NCI-H2171 (cell line): ENCODE results near the gene CARD8.
"Not testable (repeated sequence)": the region's sequence is repeated elsewhere in the genome, so short reads cannot be mapped to it uniquely, and the experiment has no call there.

Source experiments
- DNase-seq: peaks from one replicate; lab custom pipeline; 2025; lab: John Stamatoyannopoulos, UW

CARD8 gene

DNA sequence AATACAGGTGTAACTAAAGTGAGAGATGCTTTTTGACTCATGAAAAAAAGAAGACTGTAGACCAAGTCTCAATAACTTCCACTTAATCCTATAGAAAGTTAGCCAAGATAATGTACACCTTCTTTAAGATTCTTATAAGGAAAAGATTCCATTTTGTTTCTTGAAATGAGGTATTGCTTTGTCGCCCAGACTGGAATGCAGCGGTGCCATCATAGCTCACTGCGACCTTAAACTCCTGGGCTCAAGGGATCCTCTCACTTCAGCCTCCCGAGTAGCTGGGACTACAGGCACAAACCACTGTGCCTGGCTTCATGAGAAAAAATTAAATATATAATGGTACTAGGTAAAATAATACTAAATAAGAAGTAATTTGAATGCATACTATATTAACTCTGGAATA is 3.3 kb upstream of the CARD8 start:
- DNase-seq, result not testable (repeated sequence)

DNA sequence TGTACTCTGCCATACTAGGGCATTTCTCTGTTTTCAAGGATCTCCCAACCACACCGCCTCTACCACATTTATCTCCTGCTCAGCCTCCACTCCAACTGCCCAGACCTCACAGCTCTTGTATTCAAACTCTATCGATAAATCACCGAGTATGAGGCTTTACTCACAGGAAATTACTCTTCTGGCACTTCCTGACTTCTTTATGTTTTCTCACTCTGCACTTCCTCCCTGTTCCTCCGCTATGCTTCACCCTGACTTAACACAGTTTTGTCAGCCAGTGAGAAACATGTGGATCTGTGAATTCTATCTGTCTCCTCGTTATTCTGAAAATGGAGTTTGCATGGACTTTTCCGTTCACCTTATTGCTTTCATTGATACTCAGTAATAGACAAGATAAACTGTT is 2.6 kb upstream of the CARD8 start:
- DNase-seq, result no peak

DNA sequence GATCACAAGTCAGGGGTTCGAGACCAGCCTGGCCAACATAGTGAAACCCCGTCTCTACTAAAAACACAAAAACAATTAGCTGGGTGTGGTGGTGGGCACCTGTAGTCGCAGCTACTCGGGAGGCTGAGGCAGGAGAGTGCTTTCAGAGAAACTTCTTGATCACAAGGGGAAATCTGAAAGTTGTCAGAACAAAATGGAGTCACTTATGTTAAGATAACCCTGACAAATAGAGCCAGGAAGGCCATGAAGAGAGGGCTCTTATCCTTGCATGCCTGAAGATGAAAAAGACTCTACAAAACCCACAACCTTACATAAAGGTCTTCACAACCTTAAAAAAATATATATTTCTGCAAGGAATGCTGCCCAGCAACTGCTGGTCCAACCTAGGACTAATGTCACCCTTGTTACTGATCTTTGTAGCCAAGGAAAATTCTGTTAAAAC is 1.2 kb downstream of the CARD8 start:
- no peak for DNase-seq

- no peak for DNase-seq
Measured at GRCh38 chr19:48253999-48254398, 1.7 kb downstream of the CARD8 start.

DNA sequence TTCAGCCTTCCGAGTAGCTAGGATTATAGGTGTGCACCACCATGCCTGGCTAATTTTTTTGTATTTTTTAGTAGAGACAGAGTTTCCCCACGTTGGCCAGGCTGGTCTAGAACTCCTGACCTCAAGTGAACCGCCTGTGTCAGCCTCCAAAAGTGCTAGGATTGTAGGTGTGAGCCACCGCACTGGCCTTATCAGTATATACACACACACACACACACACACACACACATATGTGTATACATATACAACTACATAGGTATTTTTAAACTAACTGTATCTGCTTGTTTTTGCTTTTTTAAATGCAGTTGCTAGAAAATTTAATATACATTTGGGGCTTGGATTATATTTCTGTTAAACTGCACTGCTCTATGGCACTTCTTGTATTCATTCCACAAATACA is 3.1 kb downstream of the CARD8 start:
- no peak for DNase-seq

DNA sequence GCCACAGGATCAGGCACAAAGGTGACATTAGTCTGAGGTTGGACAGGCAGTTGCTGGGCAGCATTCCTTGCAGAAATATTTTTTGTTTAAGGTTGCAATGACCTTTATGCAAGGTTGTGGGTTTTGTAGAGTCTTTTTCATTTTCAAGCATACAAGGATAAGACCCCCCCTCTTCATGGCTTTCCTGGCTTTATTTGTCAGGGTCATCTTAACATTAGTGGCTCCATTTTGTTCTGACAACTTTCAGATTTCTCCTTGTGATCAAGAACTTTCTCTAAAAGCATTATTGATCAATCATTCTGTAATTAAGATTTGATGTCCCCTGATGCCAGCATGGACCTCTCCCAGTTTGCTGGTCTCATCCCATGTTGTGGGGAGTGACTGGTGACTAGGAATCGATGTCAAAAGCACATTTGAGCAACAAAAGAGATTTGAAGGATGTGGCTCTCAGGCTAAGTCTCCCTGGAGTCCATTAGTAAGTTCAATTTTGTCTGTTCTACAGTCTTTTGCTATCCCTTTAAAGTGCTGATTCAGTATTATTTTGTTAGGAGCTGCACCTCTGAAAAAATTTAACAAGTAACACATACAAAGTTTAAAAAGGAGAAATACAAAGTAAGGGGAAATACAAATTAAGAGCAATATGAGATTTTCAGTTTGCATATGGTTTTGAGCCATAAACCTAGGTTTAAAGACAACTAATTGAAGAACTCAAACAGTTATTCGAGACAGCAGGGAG is 5.3 kb downstream of the CARD8 start:
- no peak for DNase-seq

DNA sequence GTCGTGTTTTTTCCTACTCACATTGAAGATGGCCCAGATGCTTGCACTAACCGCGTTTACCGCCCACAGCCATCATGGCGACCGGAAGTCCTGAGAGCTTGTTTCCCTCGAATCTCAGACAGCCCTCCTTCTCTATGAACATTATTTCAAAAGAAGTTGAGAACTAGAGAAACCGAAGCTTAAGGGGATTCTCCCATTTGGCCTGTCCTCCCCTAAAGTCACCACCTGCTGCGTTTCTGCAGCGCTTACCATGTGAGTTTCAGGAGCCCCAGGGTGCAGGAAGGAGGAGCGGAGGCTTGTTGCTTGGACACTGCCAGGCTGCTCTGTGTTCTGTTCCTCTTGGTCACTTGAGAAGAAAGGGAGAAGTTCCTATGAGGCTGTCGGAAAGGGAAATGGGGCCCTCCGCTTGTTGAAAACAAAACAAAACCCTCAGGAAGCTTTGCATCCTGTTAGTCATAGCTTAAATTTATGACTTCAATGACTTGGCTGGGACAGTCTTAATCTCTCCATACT is 6.2 kb downstream of the CARD8 start:
- DNase-seq, result no peak

DNA sequence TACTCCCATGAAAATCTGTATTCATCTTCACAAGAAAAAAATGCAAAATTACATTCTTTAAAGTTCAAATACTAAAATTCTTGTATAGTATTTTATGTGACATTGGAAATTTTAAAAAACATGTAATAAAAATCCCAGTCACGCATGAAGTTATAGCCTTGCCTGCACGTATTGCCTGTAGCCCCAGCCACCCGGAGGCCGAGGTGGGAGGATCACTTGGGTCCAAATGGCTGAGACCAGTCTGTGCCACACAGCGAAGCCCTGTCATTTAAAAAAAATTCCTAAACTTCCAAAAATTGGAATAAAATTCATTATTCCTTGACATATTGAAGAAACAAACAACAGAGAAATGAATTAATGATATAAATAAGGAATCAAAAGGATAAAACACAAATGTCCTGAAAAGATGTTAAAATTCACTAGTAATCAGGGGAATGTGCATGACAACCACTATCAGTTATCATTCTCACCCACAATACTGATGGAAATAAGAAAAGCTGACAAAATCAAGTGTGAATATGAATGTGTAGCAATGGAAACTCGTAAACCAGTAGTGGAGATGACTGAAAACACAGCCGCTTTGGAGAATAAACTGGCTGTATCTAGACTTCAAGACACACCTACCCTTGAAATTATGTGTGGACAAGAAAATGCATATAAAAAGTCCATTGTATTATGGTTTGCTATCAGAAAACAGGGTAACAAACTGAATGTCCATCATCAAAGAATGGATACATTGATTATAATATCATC is 7.5 kb downstream of the CARD8 start:
- no peak for DNase-seq

DNA sequence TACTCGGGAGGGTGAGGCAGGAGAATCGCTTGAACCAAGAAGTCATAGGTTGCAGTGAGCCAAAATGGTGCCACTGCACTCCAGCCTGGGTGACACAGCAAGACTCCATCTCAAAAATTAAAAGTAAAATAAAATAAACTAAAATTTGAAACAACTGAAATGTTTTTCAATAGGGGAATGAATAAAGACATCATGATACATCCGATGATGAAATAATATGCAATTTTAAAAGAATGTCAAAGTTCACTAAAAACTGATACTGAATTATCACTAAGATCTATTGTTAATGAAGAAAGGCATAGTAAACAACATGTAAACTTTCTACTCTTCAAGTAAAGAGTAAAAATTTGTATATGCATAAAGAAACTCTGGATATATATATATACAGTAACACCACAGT is 8.5 kb downstream of the CARD8 start:
- DNase-seq, result no peak

DNA sequence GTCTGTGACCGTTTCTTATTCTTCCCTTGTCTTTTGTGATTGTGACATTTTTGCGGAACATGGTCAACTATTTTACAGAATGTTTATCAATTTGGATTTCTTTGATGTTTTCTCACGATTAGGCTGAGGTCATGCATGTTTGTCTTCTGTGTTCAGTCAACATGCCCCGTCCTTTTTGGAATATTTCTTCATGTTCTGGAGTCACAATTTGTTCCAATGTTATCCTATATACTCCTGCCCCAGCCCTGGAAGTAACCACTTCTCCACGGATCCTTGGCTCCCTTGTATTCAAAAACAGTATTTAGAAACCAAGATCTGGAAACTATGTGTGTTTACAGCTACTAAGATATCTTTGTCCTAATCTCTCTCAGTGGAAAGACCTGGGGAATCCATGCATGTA is 9.6 kb downstream of the CARD8 start:
- no peak for DNase-seq

GRCh38 chr19:48244281-48244680 is 11.4 kb downstream of the CARD8 start:
- no peak for DNase-seq

DNA sequence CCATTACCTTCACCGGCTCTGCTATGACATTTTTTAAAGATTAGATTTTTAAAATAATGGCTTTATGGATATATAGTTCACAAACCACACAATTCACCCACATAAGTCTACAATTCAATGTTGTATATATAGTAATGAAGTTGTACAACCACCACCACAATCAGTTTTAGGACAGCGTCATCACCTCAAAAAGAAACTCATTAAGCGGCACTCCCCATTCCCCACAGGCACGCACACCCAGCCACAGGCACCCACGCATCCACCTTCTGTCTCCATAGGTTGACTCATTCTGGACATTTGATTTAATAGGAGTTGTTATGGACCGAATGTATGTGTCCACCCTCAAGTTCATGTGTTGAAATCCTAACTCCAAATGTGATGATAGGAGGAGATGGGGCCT is 13.9 kb downstream of the CARD8 start:
- not testable (repeated sequence) for DNase-seq

DNA sequence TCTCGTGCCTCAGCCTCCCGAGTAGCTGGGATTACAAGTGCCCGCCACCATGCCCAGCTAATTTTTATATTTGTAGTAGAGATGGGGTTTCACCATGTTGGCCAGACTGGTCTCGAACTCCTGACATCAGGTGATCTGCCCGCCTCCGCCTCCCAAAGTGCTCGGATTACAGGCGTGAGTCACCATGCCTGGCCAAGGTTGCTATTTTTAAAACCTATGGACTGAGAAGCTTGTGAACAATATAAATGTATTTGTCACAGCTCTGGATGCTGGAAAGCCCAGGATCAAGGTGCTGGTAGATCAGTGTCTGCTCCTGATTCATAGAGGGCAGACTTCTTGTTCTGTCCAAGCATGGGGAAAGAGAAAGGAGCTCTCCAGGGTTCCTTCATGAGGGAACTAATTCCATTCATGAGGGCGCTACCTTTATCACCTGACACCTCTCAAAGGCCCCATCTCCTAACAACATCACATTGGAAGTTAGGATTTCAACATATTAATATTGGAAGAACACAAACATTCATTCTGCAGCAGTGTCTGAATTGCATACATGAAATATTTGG is 16.1 kb downstream of the CARD8 start:
- no peak for DNase-seq

GRCh38 chr19:48239120-48239519 is 16.6 kb downstream of the CARD8 start:
- DNase-seq, result no peak

GRCh38 chr19:48237057-48237456 is 18.7 kb downstream of the CARD8 start:
- no peak for DNase-seq

DNA sequence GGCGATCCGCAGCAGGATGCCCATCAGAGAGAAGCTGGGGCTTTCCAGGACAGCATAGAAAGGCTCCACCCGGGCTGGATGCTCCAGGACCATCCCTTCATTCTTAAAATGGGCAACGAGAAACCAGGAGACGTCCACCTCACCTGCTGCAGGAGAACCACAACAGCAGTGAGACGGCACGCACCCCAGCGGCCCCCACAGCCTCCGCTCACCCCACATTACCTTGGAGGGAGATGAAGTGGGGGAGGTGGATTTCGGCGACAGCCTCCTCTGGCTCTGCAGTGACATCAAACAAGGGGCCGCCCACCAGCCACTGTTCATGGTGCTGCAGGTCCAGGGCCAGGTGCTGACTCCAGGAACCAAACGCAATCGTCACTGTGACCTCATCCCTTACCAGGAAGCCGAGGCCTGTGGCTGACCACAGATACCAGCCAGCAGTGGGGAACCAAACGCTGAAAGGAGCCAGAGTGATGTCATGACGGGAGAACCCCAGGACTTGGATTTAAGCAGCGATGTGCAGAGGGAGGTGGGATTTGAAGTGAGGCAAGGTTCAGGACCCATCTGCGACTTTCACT is 25.1 kb downstream of the CARD8 start:
- DNase-seq, result no peak

- DNase-seq, result no peak
Measured at GRCh38 chr19:48221628-48222027, 34.1 kb downstream of the CARD8 start.

GRCh38 chr19:48220784-48221183 is 34.9 kb downstream of the CARD8 start:
- not testable (repeated sequence) for DNase-seq

DNA sequence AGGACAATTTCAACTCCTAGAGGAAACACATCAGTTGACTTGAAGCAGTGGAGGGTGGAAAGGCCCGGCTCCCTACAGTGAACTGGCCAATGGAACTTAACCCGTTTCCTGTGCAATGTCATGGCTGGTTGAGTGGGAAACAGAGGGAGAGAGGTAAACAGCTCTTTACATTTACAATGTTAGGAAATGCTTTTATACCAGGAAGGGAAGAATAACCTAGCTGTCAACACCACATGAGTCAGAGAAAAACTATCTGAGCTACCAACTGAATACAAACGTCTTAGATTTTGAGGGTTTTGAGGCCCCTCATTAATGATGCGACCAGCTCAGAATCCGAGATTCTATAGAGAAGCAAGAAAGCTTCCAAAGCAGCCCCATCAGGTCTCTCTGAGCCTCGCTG is 36.7 kb downstream of the CARD8 start:
- no peak for DNase-seq

DNA sequence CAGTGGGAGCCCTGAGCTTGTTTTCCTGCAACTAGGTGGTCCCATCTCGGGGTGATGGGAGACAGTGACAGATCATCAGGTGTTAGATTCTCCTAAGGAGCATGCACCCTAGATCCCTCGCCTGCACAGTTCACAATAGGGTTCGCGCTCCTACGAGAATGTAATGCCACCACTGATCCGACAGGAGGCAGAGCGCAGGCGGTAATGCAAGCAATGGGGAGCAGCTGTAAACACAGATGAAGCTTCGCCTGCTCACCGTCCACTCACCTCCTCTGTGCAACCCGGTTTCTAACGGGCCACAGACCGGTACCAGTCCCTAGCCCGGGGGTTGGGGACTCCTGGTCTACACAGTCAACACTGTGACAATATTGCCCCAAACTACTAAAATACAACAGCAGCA is 38.8 kb downstream of the CARD8 start:
- no peak for DNase-seq

DNA sequence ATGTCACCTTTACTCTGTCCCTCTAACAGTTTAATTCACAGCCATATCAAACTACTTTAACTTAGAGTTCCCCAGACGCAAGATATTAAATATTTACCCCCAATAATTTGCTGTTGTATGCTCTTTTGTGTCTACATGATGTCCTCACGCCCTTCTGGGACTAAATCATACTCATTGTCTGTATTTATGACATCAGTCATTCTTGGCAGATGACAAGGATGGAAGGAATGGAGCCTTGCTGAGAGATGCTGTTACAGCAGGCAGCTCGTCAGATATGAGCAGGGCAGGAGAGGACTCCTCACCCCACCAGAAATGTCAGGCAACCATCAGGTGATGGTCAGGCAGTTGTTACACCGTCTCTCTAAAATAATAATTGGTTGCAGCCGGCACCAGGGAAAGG is 41.8 kb downstream of the CARD8 start:
- DNase-seq, result no peak

DNA sequence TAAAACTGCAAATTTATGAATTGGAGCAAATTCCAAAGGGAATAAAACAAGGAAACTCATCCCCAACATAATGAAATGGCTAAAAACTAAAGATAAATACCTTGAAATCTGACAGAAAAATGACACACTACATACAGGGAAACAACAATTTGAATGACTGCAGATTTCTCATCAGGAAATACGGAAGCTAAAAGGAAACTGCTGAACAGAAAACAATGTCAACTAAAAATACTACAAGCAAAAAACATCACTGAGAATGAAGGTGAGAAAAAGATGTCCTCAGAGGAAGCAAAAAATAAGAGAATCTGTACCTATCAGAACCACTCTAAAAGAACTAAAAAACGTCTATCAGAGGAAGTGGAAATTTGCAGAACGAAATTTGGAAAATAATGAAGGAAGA is 45.7 kb downstream of the CARD8 start:
- DNase-seq, result no peak
